GM20431 (cell line): Measurements from ENCODE around the gene SLC7A5.

ENCODE experiments used
- in situ Hi-C: fragments of 300-500 bp; cut with MseI, MboI; formaldehyde crosslinking; loops from one replicate; pipeline ENCODE4 v1.15.0; 2020; ENCODE audit warnings: low sequenced_read_pairs; ENCODE audit not compliant: unreplicated experiment

The SLC7A5 gene

DNA sequence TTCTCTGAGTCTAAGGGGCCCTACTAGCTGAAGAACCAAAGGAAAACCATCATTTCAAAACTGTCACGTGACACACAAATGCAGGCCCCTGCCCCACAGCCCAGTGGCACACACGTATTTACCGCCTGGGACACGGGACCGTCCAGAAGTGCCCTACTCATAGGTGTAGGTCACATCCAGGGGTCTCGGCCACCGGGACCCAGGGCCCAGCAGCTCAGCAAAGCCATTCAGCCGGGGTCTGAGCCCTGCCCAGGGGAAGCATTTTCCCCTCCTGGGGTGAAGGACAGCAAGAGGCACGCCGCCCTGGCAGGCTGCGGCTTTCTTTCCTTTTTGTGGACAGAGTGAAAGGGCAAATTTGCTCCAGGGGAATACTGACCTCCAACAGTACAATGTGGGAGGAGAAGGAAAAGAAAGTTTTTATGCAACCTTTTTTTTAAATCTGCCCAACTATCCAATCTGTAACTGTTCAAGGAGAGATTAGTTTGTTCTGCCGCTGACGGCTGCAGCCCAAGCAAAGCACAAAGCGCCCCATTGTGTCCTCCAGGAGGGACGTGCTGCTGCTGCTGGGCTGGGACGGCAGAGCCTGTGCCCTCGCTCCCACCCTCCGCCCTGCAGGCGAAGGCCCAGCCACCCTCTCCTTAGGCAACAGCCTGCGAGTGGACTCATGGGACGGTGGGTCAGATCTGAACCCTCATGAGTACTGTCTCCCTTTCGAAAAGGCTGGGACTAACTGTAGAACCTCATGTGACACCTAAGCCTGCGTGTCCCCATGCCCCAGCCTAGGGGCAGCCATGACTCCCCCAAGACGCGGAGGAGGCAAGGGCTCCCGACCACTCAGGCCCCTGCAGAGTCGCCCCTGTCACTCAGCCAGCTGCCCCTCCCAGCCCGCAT, 21.3 kb downstream of the SLC7A5 start:
- in situ Hi-C loops, result no loop called here

DNA sequence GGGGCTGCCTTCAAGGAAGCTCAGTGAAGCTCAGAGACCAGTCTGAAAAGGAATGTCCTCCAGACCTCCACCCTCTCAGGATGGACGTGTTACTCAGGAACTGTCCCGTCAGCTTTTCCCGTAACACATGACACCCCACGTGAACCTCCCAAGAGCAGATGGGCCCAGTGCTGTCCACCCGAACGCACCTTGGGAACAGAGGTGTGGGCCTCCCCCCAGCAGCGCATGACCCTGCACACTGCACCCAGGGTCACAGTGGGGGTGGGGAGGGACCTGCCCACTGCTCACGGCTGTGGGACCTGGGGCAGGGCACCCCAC, 21.9 kb downstream of the SLC7A5 start:
- in situ Hi-C loops, result no loop called here

DNA sequence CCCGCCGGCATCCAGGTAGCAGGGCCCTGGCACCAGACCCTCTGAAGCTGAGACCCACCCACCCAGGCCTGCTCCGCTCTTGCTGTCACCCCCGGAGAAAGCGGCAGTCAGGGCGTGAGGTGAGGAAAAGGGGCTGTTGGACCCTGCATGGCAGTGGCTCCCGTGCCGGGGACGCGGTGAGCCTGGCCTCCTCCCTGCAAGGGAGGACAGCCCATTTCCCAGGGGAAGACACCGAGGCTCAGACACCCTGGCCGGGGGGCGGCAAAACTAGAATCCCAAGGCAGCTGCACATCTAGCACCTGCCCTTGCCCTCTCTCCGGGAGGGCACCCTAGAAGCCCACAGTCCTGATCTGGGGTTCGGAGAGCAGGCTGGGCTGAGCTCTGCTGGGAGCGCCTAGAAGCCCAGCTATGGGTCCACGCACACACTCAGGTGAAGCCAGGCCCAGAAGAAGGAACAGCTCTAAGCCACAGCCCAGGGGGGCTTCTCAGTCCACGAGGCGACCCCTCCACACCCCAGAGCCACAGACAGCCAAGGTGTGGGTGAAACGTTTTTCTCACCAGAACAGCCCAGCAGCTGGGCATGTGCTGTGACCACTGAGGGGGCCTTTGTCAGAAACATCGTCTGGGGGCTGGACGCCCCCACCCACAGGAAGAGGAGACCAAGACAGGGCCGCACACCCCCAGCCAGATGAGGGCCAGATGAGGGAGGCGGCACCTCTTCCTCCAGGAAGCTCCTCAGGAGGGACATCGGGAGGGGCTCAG, 22.4 kb downstream of the SLC7A5 start:
- in situ Hi-C loops, result no loop called here

DNA sequence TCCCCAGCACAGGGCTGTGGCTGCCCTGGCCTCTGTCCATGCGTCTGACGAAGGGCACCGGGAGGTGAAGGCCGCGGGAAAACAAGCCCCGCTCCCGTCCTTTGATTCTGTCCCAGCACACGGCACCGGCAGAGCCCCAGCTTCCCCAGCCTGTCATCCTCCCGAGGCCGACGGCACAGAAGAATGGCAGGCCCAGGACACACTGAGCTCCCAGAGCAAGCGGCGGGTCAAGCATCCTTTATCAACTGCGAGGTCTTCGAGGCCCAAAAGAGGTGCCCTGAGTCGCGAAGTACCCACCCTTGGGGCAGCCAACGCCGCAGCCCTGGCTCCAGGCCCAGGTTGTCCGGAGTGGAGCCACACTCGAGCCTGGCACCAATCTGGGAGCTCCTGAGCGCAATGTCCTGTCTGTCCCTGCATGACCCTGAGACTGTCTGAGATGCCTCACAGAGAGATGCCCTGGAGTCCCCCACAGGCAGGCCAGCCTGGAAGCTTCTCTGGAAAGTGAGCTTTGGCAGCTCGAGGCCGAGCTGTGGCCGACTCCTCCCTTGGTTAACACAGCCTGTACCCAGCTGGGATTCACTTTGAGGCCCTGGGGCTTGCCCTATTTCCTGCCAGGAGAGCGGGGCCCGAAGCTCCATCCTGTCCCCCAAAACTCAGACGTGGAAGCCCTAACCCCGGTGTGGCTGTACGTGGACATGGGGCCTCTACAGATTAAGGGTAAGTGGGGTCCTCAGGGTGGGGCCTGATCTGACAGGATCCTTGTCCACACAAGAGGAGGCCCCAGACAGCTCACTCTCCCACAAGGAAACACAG, 23.3 kb downstream of the SLC7A5 start:
- in situ Hi-C loops, result no loop called here

DNA sequence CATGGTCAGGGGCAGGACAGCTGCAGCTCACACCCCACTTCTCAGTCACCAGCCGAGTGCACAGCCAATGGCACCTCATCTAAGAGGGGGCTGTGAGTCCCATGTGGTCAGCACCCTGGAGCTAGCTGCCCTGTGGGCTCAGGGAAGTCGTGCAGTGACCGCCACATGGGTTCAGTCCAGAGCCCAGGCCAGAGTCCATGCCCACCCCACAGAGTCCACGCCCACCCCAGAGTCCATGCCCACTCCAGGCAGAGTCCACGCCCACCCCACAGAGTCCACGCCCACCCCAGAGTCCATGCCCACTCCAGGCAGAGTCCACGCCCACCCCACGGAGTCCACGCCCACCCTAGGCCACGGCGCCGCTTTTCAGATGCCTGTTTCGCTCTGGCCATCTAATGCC, 24.1 kb downstream of the SLC7A5 start:
- in situ Hi-C loops, result no loop called here

DNA sequence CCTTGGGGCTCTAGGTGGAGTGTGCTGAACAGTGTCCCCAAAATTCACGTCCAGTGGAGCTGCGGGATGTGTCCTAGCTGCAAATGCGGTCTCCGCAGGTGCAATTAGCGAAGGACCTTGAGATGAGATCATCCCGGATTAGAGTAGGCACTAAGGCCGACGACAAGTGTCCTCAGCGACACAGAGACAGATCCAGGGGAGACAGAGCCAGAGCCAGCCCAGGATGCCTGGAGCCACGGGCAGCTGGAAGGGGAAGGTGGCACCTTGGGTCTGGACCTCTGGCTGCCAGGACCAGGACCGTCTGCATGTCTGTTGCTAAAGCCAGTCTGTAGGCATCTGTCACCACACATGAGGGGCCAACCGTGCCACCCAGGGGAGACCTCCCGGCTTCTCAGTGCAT, 24.5 kb downstream of the SLC7A5 start:
- in situ Hi-C loops, result no loop called here

DNA sequence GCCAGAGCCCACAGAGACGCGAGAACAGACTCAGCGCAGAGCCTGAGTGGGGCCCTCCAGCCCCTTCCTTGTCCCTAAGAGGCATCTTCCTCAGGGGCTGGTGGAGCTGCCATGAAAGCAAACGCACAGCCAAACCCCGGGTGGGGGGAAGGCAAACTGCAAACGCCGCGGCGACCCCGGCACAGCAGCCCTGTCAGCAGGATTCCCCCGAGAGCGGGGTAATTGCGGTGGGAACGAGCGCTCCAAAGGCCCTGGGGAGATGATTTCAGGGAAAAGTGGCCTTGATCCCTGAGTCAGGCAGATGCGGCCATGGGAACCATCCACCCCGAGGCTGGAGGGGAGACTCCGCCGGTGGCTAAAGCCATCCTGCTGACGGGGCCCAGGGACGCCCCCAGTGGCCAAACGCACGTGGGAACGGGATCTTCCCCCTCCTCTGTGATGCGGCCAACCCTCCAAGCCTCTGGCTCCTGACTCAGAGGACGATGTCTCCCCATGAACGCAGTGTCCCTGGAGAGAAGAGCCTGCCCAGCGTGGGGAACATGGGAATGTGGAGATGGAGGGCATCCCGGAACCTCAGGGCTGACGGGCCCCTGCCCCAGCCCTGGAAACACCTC, 25.1 kb downstream of the SLC7A5 start:
- in situ Hi-C loops, result no loop called here

DNA sequence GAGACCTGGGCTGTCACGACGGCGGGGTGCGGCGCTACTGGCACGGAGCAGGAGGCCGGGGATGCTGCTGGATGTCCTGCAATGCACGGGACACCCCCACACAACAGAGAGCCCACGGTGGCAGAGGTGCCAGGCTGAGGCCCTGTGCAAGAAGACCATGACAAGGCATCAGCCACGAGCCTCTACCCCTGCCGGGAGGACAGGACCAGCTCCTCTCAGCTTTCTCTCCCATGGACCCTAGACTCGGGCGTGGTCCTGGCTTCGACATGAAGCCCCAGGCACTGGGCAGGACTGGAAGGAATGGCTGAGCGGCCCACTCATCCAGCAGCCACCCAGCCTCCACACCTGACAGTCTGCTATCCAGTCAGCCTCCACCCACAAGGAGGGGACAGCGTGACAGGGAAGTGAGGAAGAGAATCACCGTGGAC, 25.6 kb downstream of the SLC7A5 start:
- in situ Hi-C loops, result no loop called here

DNA sequence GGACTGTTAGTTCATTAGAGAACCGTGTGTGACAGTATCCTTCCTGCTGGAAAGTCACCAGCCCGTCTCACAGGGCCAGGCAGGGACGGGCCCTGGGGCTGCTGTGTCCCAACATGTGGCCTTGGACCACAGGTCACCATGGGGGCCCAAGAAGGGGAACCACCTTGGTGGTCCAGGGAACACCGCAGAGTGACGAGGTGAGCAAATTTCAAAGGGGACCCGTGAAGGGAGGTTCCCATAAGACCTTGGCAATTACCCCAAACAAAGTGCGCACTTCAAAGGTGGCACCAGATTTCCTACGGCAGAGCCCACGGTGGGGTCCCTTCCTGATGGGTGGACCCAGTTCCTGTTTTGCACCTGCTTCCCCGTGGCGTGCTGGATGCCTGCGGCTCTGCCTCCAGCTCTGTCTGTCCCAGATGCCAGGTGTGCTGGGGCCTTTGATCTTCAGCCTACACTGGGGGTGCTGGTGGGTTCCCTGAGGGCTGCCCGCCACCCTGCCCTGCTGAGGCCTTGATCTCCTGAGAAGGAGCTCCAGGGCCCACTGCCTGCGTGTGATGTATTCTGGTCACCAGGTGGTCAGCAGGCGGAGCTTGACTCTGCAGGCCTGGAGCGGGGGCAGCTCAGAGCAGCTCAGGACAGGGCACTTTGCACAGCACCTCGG, 27.0 kb downstream of the SLC7A5 start:
- in situ Hi-C loops, result no loop called here

DNA sequence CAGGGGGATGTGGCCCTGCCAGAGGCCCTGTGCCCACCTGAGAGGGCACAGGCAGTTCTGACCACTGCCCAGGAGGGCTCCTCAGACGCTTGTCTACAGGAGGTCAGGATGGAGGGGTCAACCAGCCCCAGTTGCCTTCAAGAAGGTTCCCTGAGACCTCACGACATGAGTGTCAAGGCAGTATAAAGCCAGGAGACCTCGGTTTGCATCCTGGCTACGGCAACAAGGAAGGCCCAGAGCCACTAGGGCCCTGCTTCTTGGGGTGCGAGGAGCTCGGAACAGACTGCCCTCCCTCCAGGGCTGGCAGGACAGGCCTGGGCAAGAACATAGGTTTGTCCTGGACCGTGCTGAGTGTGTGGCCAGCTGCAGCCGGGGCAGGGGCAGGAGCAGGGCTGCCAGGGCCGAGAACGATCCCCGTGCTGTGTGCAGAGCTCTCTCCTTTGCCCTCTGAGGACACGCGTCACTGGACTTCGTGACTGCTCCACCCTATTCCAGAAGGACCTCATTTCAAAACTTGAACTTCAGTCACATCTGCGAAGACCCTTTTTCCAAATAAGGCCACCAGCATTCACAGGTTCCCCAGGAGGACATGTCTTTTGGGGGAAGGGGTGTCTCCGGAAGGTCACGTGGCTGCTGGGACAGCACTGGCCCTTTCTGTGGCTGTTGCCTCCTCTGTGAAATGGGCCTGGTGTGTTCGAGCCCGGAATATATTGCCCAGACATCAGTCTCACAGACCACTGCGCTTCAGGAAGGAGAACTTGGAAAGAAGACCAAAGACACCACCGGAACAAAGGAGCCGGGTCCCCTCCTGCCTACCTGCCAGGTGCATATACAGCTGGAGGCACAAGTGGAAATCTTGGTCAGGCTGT, 27.7 kb downstream of the SLC7A5 start:
- in situ Hi-C loops, result no loop called here

DNA sequence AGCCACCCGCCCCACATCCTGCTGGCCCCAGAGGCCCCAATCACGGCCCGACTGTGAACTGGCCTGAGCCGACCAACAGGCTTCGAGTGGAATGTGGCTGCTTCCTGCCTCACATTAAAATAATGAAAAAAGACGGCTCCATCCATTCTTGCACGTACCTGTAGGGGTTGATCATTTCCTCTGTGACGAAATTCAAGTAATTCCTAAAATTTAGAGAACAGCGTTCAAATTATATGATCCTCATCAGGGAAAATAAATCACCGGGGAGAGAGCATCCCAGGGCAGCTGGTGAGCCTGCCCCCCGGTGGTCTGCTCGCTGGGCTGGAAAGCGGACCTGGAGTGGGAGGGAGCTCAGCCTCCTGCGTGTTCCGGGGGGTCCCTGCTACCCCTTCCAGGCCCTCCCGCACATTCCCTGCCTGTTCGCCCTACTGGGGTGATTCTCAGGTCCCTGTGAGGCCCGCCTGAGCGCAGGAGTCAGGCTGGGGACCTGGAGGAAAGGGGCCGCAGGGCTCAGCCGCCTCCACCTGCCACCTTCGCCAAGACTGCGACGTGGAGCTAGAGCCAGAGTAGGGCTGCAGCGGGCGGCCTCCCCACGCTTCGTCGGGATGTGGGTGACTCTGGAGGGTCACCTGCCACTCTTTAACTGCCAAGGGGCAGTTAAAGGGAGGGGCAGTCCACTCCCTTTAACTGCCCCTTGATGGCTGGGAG, 28.9 kb downstream of the SLC7A5 start:
- in situ Hi-C loops, result no loop called here

DNA sequence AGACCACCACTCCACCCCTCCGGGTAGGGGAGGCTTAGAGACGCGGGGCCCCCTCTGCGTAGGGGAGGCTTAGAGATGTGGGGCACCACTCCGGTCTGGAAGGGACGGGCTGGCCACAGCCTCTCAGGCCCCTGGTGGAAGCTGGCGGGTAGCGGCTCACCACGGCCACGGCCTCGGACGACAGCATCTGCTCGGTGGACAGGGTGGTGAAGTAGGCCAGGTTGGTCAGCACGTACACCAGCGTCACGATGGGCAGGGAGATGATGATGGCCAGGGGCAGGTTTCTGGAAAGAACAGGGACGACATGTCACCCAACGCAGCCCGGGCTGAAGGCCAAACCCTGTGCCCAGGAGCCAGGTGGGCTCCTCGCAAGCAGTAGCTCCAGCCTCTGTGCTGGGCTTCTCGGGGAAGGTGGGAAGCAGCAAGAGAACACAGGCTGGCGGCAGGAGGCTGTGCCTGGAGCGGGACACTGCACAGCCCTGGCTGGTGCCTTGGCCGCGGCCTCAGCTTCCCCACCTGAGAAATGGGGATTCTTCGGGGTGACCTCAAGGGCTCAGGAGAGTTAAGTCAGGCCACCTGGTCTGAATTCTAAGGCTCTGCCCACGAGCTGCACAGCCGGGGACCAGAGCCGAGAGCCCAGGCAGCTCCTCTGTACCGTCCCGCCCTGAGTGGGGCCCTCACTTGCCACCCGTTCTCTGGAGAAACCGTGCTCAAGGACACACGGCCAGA, 29.6 kb downstream of the SLC7A5 start:
- in situ Hi-C loops, result no loop called here

DNA sequence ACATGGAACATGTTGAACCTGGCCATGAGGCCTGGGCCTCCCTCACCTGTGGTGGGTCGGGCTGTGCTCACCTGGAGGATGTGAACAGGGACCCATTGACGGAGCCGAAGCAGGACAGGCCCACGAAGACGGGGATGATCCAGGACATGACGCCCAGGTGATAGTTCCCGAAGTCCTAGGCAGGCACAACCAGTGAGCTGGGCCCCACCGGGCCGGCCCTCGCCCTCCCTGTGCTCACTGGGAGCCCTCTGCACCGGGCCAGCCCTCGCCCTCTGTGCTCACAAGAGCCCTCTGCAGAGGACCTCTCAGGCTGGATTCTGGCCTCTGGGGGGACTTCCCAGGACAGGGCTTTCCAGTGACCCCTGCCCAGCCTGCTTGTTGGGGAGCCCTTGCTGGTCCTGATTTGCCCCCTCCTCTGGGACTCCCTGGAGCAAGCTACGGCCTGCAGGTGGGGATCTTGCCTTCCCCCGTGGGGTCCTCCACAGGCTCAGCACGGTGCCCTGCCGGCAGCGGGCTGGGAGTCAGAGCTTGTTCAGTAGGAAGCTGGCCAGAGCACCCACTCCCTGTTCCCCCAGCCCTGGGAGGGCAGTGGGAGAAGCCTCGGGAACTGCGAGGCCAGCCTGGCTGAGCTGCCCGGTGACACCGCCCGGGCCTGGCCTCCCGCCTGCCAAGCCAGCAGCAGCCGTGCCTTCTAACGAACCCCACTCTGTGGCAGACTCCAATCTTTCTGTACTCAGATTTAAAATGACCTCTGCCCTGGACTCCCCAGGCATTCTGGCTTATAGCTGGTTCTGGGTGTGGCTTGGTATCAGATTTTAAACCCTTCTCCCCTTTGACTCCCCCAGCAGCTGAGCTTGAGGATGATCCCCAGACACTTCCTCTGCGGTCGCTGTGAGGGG, 30.4 kb downstream of the SLC7A5 start:
- in situ Hi-C loops, result no loop called here

DNA sequence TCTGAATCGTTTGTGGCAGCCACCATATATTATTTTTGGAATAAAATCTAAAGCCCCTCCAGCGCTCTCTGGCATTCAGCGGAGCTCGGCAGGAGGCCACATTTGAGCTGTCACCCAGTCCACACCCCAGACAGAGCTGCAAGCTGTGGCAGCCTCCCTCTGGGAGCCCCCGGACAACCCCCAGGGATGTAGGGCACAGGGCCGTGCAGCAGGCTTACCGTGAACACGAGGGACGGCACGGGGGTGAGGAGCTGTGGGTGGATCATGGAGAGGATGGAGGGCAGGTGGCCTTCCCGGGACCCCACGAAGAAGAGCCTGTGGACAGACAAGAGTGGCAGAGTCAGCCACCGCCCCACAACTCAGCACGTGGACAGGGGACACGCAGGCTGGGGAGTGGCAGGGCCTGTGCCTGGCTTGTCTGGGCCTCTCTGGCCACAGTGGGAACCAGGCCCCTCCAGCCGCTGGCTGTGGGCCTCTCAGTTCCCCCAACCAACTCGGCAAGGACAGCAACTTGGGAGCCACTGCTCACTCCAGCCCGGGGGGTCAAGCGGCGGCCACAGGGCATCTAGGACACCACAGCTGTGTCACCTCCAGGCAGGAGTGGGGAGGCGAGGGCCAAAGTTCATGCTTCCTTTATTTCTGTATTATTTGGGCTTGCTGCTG, 31.5 kb downstream of the SLC7A5 start:
- in situ Hi-C loops, result no loop called here

DNA sequence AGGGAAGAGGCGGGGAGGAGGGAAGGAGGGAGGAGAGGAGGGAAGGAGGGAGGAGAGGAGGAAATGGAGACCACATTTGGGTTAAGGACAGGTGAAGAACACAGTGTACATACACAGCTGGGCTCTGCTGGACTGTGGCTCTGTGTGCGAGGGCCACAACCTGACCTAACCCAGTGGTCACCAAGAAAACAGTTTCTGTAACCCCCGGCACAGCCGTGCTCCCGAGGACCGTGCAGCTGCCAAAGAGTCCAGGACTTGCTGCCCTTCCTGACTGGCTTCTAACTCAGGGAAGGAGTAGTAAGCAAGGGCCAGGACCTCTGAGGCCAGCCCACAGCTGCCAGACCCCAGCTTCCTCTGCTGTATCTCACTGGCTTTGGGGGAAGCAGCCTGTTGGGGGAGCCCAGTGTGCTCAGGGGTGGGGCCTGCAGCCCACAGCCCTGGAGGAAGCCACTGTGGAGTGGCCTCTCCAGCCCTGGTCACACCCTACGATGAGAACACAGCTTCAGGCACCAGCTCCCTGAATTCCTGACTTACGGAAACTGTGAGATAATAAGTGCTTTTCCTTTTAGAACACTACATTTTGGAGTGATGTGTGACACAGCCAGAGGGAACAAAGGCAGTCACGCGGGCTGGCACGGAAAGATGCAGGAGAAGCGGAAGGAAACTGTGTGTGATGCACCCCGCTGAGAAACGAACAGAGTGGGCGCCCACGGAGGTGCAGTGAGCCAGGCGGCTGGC, 32.3 kb downstream of the SLC7A5 start:
- in situ Hi-C loops, result no loop called here
